Panc1 (cell line): Measurements from ENCODE around the gene WDR76. TPM values are rescaled to one million over a fixed set of nuclear protein-coding genes. Genes with fewer than 3 reads are reported as not detected.

Source experiments
- ATAC-seq: fragments of 200-7000 bp; cut with Tn5 transposase; 2 replicates; pipeline ENCODE4 v1.9.1; 2020; ENCODE audit warnings: mild to moderate bottlenecking, moderate library complexity
- BruUV-seq: library from RNA; stranded (reverse); fragments of 400-500 nt; replicated peaks from 2 replicates; lab custom pipeline; 2021; lab: Mats Ljungman, UMichigan
- CTCF ChIA-PET: fragments of 300-600 bp; sonication (Branson Sonifier 250); formaldehyde crosslinking; loops from one replicate; lab custom pipeline; 2022; ENCODE audit warnings: antibody characterized with exemption; lab: Charles Lee
- POLR2A ChIA-PET: fragments of 300-600 bp; sonication (Branson Sonifier 250); formaldehyde crosslinking; loops from one replicate; lab custom pipeline; 2022; ENCODE audit warnings: antibody characterized with exemption; lab: Charles Lee
- DNase-seq: peaks from one replicate; pipeline ENCODE4 v3.0.0-alpha.2; 2010; ENCODE audit warnings: low read depth, low spot score
- H3K27ac ChIP-seq: 2 replicates; pipeline ENCODE4 v1.5.1; 2011; ENCODE audit warnings: mild to moderate bottlenecking, low read length, inconsistent platforms
- H3K27me3 ChIP-seq: fragments of 200-500 bp; sonication (Bioruptor generic); 2 replicates; pipeline ENCODE4 v1.6.0; 2014; ENCODE audit warnings: low read length, inconsistent platforms; ENCODE audit not compliant: control insufficient read depth, insufficient read depth
- H3K36me3 ChIP-seq: fragments of 200-500 bp; sonication (Bioruptor generic); 2 replicates; pipeline ENCODE4 v1.5.1; 2014; ENCODE audit warnings: inconsistent platforms, mild to moderate bottlenecking, low read length, moderate library complexity; ENCODE audit not compliant: control insufficient read depth, insufficient read depth
- H3K4me1 ChIP-seq: 2 replicates; pipeline ENCODE4 v1.5.1; 2011; ENCODE audit warnings: inconsistent platforms, mild to moderate bottlenecking, low read length, moderate library complexity; ENCODE audit not compliant: control insufficient read depth, insufficient read depth
- H3K4me3 ChIP-seq, 2 experiments: 2 replicates each; pipeline ENCODE4 v1.5.1; 2011 to 2012; ENCODE audit warnings: low read depth in 2 of 2, low read length in 2 of 2, mild to moderate bottlenecking in 2 of 2, inconsistent platforms in 1 of 2, moderate library complexity in 1 of 2
- H3K9me3 ChIP-seq: fragments of 200-500 bp; sonication (Bioruptor generic); 2 replicates; pipeline ENCODE4 v1.5.1; 2014; ENCODE audit warnings: low read depth, mild to moderate bottlenecking, inconsistent platforms, low read length, moderate library complexity; ENCODE audit not compliant: control insufficient read depth, insufficient read depth
- CTCF ChIP-seq: fragments of 450-650 bp; IDR thresholded peaks from 2 replicates; pipeline ENCODE4 v1.5.1; 2017; ENCODE audit warnings: mild to moderate bottlenecking
- POLR2AphosphoS5 ChIP-seq: IDR thresholded peaks from 2 replicates; pipeline ENCODE4 v1.6.1; 2012; ENCODE audit warnings: mild to moderate bottlenecking, low read depth, low read length, moderate library complexity
- SIN3A ChIP-seq: IDR thresholded peaks from 2 replicates; pipeline ENCODE4 v1.6.1; 2012; ENCODE audit warnings: low read depth, mild to moderate bottlenecking, low read length, moderate library complexity, borderline replicate concordance; ENCODE audit not compliant: insufficient read depth
- TCF7L2 ChIP-seq: IDR thresholded peaks from 2 replicates; pipeline ENCODE4 v1.6.1; 2011; ENCODE audit warnings: mild to moderate bottlenecking, low read depth, low read length, inconsistent platforms
- in situ Hi-C: cut with HindIII; loops from 2 replicates; pipeline ENCODE4 v1.10.0; 2016; ENCODE audit warnings: low sequenced_read_pairs, low pct_unique_long_range_greater_than_20kb
- intact Hi-C: fragments of 100-400 bp; cut with micrococcal nuclease; formaldehyde crosslinking; loops from one replicate; pipeline ENCODE4 v1.10.0; 2022; ENCODE audit not compliant: unreplicated experiment
- total RNA-seq: library from RNA; stranded (reverse); gene quantifications from one replicate; pipeline ENCODE4 v1.2.1, GENCODE V29; 2021; ENCODE audit not compliant: unreplicated experiment
- TF ChIP-seq, protein P1 (sequence below), 2 experiments: IDR thresholded peaks; 2 replicates each; pipeline ENCODE4 v1.6.1; 2011 to 2012; ENCODE audit warnings: low read depth in 2 of 2, control low read depth in 1 of 2, low read length in 1 of 2, mild to moderate bottlenecking in 1 of 2, moderate library complexity in 1 of 2; ENCODE audit not compliant: insufficient read depth in 1 of 2

WDR76 gene
- total RNA-seq, 1 experiment from 2014 or later = 40.0 TPM

- no peak for ATAC-seq
- TF ChIP-seq TCF7L2 (no peak), POLR2AphosphoS5 (no peak), CTCF (no peak), SIN3A (no peak)
- TF ChIP-seq, protein P1, sequence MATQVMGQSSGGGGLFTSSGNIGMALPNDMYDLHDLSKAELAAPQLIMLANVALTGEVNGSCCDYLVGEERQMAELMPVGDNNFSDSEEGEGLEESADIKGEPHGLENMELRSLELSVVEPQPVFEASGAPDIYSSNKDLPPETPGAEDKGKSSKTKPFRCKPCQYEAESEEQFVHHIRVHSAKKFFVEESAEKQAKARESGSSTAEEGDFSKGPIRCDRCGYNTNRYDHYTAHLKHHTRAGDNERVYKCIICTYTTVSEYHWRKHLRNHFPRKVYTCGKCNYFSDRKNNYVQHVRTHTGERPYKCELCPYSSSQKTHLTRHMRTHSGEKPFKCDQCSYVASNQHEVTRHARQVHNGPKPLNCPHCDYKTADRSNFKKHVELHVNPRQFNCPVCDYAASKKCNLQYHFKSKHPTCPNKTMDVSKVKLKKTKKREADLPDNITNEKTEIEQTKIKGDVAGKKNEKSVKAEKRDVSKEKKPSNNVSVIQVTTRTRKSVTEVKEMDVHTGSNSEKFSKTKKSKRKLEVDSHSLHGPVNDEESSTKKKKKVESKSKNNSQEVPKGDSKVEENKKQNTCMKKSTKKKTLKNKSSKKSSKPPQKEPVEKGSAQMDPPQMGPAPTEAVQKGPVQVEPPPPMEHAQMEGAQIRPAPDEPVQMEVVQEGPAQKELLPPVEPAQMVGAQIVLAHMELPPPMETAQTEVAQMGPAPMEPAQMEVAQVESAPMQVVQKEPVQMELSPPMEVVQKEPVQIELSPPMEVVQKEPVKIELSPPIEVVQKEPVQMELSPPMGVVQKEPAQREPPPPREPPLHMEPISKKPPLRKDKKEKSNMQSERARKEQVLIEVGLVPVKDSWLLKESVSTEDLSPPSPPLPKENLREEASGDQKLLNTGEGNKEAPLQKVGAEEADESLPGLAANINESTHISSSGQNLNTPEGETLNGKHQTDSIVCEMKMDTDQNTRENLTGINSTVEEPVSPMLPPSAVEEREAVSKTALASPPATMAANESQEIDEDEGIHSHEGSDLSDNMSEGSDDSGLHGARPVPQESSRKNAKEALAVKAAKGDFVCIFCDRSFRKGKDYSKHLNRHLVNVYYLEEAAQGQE (IDR thresholded peaks at IDR 0.05; ENCODE audit: insufficient read depth in 1 of 2, low read depth in 2 of 2, low read length in 1 of 2) = no peak
- in situ Hi-C loops = no loop called here
- intact Hi-C loops = no loop called here
- Histone ChIP-seq H3K4me3 (no peak overlapping the region), H3K27me3 (no peaks in the 10 kb centered on the region), H3K9me3 (no peaks in the 10 kb centered on the region), H3K27ac (no peak overlapping the region), H3K36me3 (peaks cover 14% of the 10 kb centered on the region; the same call in 1 of the 2 replicates), H3K4me1 (no peaks in the 10 kb centered on the region)
- ChIA-PET POLR2A (interaction anchor here (0.6 kb wide), 1 partner anchor 33 kb away, joined by 3 read pairs; no protein-coding TSS in a partner anchor), CTCF (no interaction called here)
- DNase-seq = no peak
- BruUV-seq = no TSS peak
Measured at GRCh38 chr15:43867096-43867495, 40.3 kb downstream of the WDR76 start.

DNA sequence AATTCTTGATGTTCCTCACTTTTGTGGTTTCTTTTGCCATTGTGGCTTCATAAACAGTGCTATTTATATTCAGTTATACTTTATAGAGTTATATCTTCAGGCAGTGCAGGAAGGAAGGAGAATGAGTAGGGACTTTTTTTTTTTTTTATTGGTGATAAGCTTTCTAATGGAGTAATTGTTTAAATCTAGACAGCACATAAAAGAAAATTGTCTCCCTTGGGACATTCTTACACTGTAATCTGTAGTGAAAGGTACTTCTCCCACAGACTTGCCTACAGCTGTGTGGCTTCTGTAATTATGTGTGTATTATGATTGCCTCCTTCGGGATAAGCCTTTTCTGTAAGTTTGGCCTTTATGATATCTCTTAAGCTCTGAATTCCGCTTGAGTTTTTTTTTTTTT is 41.6 kb downstream of the WDR76 start:
- ATAC-seq = no peak
- H3K27ac ChIP-seq = no peak overlapping the region
- BruUV-seq = no TSS peak
- CTCF ChIA-PET = no interaction called here
- POLR2A ChIA-PET = interaction anchor here (0.6 kb wide), 1 partner anchor 183 kb away, joined by 5 read pairs; no protein-coding TSS in a partner anchor
- no peak overlapping the region for H3K4me3 ChIP-seq
- TF ChIP-seq SIN3A = no peak
- no peak for TF ChIP-seq TCF7L2
- TF ChIP-seq, protein P1 (IDR thresholded peaks at IDR 0.05; ENCODE audit: insufficient read depth in 1 of 2, low read depth in 2 of 2, low read length in 1 of 2) = no peak
- no peak for TF ChIP-seq CTCF
- no peak for TF ChIP-seq POLR2AphosphoS5
- H3K4me1 ChIP-seq = no peaks in the 10 kb centered on the region
- H3K9me3 ChIP-seq = no peaks in the 10 kb centered on the region
- DNase-seq = no peak
- H3K36me3 ChIP-seq = peaks cover 14% of the 10 kb centered on the region
- no peaks in the 10 kb centered on the region for H3K27me3 ChIP-seq
- intact Hi-C loops (no loop called here), in situ Hi-C loops (no loop called here)
